ENCODE data around the gene ARHGEF38.

Gene ARHGEF38, protein sequence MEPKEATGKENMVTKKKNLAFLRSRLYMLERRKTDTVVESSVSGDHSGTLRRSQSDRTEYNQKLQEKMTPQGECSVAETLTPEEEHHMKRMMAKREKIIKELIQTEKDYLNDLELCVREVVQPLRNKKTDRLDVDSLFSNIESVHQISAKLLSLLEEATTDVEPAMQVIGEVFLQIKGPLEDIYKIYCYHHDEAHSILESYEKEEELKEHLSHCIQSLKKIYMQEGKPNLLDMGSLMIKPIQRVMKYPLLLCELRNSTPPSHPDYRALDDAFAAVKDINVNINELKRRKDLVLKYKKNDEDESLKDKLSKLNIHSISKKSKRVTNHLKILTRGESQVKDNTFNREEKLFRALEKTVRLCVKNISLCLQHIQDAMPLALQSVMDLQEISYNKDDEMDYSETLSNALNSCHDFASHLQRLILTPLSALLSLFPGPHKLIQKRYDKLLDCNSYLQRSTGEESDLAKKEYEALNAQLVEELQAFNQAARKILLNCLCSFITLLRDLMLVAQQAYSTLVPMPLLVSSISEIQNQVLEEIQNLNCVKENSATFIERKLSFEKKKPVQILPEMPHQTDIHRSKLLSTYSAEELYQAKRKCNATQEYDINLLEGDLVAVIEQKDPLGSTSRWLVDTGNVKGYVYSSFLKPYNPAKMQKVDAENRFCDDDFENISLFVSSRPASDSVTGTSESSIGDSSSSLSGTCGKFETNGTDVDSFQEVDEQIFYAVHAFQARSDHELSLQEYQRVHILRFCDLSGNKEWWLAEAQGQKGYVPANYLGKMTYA

DNA sequence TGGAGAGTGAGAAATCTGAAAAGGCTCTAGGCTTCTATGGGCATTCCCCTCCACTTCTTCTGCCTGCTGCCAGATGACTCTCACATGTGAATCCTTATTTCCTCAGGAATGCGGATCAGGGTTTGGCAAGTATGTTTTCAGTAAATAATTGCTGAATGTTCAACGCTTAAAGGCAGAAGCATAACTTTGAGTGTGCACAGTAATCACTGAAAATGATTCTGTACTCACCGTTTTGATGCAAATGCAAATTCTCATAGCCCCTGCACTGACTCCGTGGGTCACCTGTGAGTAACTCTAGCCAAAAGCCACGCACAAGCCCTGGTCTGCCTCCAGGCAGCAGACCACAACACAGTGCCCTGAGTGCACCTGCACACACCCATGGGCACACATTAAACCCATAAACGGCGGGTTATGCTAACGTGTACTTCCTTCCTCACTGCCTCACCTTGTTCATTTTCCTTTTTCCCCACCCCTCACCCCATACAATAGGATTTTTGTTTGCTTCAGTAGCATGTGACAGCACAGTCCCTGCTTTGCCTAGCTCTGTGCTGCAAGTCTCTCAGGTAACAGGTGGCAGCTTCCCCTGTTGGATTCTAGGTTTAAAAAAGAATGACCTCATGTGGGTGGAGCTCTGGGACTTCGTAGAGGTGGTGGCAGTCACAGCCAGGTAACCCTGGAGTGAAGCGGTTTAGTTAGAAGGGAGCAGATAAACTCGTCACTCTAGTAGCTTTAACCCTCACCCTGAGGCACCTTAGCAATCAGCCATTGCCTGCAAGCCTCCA is at the start of gene ARHGEF38:
ARHGEF38 (plus strand) TSS at position 656 of the 782 bp plus-strand sequence. CDS start 146 bp downstream, outside the sequence.
- DNase-seq (ENCODE audit: low read depth in 2 of 2): no peak

DNA sequence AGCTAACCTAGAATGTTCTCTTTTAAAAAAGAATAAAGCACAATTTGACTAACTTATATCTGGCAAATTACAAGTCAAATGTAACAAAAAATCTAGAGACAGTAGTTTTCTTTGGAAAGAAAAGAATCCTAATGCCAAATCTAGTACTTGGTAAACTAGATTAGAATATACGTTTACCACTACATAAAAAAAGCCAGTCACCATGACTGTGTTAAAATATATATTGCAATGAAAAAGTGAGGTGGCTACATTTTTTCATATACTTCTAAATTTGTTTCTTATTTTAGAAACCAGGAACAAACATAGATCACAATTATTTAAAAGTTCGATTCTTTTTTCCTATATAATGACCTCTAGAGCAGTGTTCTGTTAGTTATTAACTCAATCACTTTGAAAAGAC is 48.9 kb upstream of the ARHGEF38 start:
- DNase-seq (ENCODE audit: low read depth in 2 of 2): no peak

DNA sequence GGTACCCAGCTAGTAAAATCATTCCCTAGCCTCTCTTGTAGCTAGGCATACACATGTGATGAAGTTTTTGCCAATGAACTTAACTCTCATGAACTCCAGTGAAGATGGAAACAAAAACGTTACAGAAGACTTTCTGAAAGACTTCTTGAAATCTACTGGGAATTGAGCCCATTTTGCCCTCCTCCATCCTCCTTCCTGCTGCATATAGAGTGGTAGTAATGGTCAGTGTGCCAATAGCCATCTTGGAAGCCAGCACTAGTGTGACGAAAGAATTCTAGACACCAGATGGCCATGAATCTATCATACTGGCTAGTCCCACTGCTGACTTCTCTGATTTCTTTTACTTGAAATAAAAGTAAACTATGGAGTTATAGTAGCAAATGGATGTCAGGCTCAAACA is 47.7 kb upstream of the ARHGEF38 start:
- no peak for DNase-seq (ENCODE audit: low read depth in 2 of 2)

DNA sequence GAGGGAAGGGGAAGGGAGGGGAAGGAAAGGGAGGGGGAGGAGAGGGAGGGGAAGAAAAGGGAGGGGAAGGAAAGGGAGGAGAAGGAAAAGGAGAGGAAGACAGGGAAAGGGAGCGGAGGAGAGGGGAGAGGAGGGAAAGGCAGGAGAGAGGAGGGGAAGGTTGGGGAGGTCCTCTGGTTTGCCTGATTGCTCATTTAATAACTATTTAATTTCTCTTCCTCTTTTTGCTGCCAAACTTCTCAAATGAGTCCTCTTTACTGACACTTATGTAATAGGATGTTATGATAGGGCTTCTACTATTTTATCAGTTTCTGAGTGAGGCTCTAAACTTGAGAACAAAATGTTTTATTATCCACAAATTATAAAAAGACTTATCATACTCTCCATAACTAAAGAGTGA is 43.1 kb upstream of the ARHGEF38 start:
- DNase-seq (ENCODE audit: low read depth in 2 of 2): no peak

DNA sequence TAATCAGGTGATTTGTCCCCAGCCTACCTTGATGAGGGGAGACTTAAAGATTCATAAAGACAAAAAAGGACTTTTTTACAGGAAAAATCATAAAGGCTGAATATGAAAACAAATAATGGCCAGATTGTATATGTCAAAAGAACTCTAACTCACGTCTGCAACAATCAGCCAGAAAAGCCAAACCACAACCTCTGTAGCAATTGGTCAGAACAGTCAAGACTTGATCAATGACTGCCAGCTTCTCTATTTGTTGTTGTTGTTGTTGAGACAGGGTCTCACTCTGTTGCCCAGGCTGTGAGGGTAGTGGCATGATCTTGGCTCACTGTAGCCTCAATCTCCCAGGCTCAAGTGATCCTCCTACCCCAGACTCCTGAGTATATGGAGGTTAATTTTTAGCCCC is 42.7 kb upstream of the ARHGEF38 start:
- no peak for DNase-seq (ENCODE audit: low read depth in 2 of 2)

DNA sequence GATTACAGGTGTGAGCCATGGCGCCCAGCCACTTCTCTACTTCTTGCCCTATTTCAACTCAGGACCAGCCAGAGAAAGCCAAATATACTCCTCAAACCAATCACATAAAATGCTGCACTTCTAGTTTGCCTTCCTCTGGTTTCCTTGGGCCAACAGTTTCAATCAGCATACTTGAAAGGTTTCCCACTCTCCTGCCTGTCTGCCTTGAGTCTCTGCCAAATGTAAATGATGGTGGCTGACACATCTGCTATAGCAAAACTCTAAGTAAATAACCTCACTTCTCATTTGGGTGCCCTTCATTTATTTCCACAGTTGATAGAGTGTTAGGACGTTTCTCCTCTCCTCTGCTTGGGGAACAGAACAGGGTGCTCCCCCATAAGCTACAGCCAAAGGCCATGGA is 42.2 kb upstream of the ARHGEF38 start:
- DNase-seq (ENCODE audit: low read depth in 2 of 2): no peak

DNA sequence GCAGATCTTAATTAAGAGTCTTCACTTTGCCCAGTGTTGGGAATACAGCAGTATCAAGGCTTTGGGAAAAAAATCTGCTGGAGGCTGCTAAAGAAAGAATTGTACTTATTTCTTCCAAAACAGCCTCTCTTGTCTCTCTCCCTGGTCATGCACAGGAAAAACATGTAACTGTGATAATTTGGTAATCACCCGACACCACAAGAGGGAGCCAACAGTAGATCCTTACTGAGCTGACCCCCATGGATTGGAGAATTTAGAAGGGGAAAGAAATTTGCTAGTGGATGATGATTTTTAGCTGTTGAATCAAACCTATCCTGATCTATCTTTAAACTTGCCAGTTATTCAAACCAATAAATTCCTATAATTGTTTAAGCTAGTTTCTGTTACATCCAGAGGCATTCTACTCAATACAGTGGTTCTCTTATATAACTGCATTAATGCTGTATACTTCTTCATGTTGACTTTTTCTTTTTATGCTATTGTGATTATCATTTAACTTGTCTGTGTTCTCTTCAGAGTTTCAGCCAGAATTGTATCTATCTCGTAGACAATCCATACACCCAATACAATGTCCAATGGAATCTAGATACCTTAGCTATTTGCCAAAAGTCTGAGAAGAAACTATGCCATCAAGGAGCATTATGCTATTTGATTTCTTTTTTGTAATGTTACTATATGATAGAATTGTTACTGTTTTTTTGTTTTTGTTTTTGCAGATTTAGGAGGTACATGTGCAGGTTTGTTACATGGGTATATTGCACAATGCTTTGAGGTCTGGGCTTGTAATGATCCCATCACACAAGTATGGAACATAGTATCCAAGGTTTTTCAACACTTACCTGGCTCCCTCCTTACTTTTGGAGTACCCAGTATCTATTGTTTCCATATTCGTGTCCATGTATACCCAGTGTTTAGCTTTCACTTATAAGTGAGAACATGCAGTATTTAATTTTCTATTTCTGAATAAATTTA is 31.3 kb upstream of the ARHGEF38 start:
- no peak for DNase-seq (ENCODE audit: low read depth in 2 of 2)

DNA sequence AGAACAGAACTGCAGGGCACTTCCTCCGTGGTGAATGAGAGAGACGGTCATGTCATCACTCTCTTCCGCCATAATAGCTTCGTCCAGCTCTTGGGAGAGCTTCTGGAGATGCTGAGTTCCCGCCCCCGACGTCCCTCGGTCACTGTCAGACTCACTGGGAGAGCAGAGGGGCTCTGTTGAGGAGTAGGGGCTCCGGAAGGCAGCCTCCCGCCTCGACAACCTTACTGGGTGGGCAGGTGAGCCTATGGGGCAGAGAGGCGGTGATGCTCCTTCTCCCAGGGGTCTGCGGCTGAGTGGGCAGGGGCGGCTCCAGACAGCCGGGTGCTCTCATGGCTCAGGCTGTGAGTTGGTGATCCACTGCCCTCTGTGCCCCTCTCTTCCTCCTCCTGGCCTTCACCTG is 25.8 kb upstream of the ARHGEF38 start:
- no peak for DNase-seq (ENCODE audit: low read depth in 2 of 2)

DNA sequence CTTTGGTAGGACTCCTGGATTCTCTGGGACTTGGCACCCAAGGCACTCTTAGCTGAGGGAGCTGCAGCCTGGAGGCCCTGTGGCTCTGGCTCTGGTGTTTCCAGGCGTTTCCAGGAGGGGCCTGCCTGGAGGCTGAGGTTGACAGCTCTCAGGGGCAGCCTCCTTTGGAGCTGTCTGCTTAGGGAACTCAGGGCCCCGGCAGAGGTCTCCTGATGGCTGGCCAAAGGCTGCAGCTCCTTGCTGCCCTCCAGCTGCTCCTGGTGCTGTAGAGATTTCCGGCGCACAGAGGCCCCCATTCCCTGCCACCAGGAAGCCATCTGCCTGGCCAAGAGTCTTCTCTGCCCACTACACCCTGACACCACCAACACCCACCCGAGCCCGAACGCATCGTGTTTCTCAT is 25.3 kb upstream of the ARHGEF38 start:
- DNase-seq (ENCODE audit: low read depth in 2 of 2): no peak

DNA sequence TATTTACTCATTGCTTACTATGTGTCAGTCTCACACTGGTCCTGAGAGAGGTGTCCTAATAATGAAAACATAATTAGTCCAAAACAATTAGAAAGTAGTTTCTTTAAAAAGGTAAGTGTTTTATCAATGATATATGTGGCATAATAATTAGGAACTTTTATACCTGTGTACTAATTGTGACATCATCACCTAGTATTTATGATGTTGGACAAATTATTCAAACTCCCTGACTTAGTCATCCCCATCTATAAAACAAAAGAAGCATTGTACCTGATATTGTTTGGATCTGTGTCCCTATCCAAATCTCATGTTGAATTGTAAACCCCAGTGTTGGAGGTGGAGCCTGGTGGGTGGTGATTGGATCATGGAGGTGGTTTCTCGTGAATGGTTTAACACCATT is 15.8 kb upstream of the ARHGEF38 start:
- no peak for DNase-seq (ENCODE audit: low read depth in 2 of 2)

DNA sequence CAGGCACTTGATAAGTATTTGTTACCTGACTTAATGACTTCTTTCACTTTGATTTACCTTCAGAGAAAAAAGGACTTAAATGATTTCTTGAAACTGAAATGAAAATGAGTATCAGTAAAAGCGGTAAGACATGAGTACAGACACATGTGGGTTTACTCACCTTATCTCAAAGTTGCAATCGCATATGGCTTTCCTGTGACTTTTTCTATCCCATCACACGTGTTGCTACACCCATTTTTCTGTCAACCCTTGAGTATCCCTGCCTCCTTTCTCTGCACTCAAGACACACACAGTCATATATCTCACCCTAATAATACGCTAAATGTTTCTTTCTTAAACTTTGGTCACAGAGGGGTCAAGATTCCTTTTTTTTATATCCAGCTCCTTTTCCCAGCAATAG is 11.0 kb upstream of the ARHGEF38 start:
- no peak for DNase-seq (ENCODE audit: low read depth in 2 of 2)

DNA sequence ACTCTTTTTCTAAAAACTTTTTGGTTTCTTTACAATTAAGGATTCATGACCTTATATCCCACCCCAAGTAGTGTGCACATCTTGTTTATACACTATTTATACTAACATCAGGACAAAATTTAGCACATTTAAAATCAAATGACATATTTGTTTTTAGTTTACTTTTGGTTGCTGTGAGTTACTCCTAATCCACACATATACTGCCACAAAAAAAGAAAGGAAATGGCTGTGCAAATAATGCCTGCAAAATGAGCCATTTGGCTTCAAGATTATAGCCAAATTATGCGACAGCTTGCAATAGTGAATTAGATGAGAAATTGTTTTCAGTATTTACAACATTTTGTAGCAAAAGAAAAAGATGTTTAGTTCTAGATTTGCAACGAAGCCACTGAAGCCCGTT is 10.4 kb upstream of the ARHGEF38 start:
- no peak for DNase-seq (ENCODE audit: low read depth in 2 of 2)

DNA sequence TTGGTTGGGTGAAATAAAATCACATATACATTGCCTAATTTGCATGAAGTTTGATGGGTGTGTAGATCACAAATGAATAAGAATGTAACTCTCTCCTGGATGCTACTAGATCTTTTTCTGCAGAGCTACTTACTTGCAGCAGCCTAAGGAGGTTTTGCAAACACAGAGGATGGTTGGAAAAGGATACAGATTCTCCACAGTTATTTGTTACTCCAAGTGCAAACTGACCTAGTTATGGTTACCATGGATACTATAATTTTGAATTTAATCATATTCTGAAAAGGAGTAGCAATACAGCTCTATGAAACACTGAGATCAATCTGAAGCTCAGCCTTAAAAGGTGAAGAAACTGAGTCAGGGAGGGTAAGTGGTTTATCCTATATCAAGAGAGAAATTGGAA is 9.1 kb upstream of the ARHGEF38 start:
- DNase-seq (ENCODE audit: low read depth in 2 of 2): no peak

DNA sequence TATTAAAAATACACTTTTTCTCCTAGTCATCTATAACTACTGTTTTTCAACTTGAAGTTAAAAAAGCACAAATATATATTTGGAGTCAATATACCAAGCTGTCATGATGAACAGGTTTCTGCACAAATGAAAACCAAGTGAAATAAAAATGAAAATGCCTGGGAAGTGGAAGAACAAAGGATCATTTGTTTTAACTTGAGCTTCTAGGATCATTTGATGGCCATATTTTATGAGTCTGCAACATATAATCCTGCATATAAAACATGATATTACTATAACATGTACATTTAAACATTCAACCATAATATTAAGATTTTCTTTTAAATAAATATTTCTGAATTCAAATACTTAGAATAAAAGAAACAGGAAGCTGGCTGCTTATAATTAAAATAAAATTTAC is 8.5 kb upstream of the ARHGEF38 start:
- DNase-seq (ENCODE audit: low read depth in 2 of 2): no peak

DNA sequence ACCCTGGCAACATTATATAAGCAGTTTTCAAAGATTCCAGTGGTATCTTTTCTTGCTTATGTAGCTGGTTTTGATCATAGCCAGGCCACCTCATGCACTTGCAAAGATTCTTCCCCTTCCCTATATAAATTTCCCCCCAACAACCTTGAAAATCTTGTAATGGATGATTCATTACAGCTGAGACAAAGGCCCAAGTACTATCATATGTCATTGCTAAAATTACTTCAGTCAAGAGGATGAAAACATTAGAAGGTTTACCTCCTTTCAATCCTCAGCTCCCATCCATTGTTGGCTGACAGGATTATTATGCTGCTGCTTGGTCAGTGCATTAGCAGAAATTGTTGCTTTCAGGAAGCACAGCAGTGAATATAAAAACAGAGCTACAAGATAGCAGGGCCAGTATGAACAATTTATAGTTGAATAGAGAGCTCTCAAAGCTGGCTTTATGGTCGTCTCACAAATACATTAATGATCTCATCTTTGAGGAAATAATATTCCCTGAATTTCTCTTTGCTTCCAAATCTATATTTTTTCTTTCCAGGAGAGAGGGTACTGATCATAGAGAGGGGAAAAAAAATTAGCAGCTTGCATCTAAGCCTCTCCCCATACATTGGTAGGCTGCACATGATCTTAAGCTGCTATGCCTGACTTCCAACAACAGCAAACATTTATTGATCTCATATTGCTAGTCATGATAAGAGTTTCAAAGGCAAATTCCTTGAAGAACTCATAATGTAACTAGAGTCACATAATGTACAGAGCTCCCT is 7.7 kb upstream of the ARHGEF38 start:
- DNase-seq (ENCODE audit: low read depth in 2 of 2): no peak

DNA sequence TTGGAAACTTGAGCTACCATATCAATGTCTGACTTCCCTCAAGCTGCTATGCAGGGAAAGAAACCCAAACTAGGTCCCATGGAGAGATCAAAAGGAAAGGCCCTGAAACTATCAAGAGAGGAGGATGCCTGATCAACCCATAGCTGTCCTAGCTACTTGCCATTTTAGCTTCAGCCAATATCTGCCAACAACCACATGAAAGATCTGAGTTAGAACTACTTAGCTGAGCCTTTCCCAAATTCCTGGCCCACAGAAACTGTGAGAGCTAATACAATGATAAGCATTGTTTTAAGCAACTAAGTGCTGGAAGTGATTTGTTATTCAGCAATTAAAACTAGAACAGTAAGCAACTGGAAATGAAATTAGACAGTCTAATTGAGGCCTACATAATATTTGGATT is 6.3 kb upstream of the ARHGEF38 start:
- no peak for DNase-seq (ENCODE audit: low read depth in 2 of 2)

DNA sequence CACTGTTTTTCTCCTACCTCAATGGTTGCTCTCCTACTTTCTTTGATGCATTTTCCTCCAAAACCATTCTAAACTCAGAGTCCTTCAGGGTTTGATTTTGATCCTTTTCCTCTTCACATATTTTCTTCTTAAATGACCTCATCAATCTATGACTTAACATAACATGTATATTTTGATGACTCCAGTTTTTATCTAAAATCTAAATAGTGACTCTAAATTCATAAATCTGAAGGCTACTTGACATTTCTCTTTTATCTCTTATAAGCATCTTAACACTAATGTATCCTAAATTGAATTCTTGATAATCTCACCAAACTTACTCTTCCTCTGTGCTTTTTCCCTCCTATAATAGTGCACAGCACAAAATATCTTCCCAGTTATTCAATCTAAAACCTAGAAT is 4.7 kb upstream of the ARHGEF38 start:
- no peak for DNase-seq (ENCODE audit: low read depth in 2 of 2)

DNA sequence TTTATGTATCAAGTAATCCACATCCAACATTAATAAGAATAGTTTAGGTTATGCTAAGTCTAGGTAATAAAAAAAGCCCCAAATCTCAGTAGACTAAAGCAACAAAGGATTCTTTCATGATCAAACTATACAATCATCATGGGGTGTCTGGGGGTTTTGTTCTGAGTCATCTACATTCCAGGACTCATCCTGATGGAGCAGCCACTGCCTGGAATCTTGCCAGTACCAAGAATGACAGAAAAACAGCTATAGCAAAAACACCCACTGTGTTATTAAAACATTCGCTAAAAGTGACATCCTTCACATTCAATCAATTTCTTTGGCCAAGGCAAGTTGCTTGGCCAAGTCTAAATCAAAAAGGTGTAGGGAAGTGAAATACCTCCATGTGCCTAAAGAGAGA is 3.9 kb upstream of the ARHGEF38 start:
- no peak for DNase-seq (ENCODE audit: low read depth in 2 of 2)

DNA sequence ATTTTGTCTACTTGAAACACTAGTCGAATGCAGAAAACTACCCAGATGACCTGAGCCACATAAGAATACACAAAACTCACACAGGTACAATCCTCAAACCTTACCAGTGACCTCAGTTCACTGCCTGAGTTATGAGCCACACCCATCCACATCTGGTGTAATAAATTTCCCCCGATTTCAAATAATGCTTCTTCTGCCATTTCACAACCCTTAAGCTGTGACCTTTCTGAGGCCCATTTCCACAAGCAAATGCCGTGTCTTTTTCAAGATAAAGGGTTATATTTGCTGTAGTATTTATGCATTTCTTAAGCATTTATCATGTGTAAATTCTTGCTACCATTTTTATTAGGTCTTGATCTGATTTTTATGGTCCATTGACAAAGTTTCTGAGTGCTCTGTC is 1.8 kb upstream of the ARHGEF38 start:
- DNase-seq (ENCODE audit: low read depth in 2 of 2): no peak

DNA sequence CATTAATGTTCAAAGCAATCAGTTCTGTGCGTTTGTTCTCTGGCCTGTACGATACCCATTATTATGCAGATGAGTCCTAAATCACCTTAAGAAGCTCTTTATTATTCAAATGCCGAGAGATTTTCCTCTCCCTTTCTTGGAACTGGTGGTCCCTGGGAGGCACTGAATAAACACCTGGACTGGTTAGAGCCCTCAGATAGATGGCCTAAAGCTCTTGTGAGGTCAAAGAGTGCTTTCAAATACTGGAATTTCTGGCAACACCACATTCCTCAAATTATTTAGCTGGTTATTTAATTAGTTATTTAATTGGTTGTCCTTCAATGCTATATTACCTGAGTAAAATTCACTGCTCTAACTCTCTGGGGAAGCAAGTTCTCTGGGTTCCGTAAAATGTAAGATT is 3.0 kb downstream of the ARHGEF38 start:
- DNase-seq (ENCODE audit: low read depth in 2 of 2): no peak

DNA sequence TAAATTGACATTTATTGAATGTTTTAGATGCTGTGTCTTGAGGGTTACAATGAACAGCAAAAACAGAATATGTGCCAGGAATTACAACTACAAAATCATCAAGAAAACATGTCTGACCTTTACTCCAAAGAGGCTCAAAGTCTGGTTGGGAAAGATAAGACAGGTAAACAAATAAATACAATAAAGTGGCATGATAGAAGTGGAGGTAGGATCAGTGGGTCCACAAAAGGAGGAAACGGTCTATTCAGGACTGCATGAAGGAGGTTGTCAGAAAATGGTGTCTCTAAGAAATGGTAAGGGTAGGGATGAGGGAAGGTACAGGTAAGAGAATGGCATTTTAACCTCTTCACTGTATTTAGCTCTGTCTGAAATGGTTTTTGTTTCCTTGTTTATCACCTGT is 3.8 kb downstream of the ARHGEF38 start:
- DNase-seq (ENCODE audit: low read depth in 2 of 2): no peak
